ENCODE measurements around the gene TMEM203.
A peak's percentile ranks its signal among the peaks of the same experiment; 100 is the strongest.

TMEM203 gene

GRCh38 chr9:137171149-137171900 is 34.1 kb downstream of the TMEM203 start:
- Histone ChIP-seq H3K4me3 (ENCODE audit: low read depth, low read length) (no peak overlapping the region), H3K27ac (ENCODE audit: low read depth, low read length) (no peak overlapping the region), H3K4me1 (ENCODE audit: control insufficient read depth, insufficient read depth, low read length) (peaks cover 11% of the 10 kb centered on the region), H3K36me3 (ENCODE audit: control insufficient read depth, insufficient read depth, low read length) (no peaks in the 10 kb centered on the region), H3K27me3 (ENCODE audit: control insufficient read depth, insufficient read depth, low read length) (peaks cover 98% of the 10 kb centered on the region), H3K9ac (ENCODE audit: low read length) (no peak overlapping the region), H3K9me3 (ENCODE audit: control insufficient read depth, insufficient read depth, low read depth, low read length) (no peaks in the 10 kb centered on the region)

DNA sequence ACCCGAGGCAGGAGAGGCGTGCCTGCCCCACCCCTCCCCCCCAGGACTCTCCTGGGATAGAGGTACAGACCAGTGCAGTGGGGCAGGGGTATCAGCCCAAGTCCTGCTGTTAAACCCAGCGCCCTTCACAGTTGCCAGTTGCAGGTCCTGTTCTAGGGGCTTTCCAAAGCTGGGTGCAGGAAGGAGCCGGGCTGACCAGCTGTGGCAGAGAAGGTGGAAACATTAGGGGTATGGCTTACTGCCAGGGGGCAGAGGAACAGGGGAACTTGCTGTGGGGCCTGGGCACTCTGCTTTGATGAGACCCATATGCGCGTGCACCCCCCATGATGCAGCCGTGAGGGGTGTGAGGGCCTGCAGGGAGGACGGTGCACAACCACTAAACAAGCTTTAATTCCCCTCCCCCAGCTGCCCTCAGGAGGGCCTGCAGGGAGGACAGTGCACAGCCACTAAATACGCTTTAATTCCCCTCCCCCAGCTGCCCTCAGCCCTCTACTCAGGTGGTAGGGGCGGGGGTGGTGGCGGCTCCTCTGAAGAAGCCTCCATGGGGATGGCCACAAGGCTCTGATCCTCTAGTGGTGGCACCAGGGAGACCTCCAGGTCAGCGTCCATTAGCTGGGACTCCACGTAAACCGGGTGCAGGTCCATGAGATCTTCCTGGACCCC is 34.8 kb downstream of the TMEM203 start:
- no peak overlapping the region for H3K27ac ChIP-seq (ENCODE audit: low read depth, low read length)
- no peak overlapping the region for H3K9ac ChIP-seq (ENCODE audit: low read length)
- H3K27me3 ChIP-seq (ENCODE audit: control insufficient read depth, insufficient read depth, low read length) = peaks cover 98% of the 10 kb centered on the region
- no peaks in the 10 kb centered on the region for H3K36me3 ChIP-seq (ENCODE audit: control insufficient read depth, insufficient read depth, low read length)
- H3K4me1 ChIP-seq (ENCODE audit: control insufficient read depth, insufficient read depth, low read length) = peaks cover 11% of the 10 kb centered on the region
- no peaks in the 10 kb centered on the region for H3K9me3 ChIP-seq (ENCODE audit: control insufficient read depth, insufficient read depth, low read depth, low read length)
- no peak overlapping the region for H3K4me3 ChIP-seq (ENCODE audit: low read depth, low read length)

DNA sequence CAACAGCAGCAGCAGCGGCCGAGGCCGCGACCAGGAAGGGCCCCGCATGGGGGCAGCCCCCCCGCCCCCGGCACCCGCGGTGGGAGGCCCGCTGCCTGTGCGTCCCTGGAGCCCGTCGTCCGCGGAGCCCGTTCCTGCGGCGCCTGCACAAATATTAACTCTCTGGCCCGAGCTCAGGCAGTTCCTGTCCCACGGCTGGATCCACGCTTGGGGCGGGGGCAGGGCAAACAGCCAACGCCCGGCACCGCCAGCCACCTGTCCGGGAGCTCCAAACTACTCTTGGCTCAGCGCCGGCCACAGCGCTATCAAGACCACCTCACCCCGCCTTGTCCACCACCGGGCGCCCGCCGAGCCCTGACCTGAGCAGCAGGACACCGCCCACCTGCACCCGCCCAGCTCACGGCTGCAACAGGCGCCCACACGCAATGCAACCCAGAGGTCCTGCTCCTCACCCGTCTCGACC is 35.5 kb downstream of the TMEM203 start, which contains the start of gene LRRC26:
LRRC26 (minus strand) TSS at position 156 of the 463 bp plus-strand sequence; CDS start at position 48, 108 bp downstream.
- Histone ChIP-seq H3K27me3 (ENCODE audit: control insufficient read depth, insufficient read depth, low read length) (peaks cover 98% of the 10 kb centered on the region), H3K27ac (ENCODE audit: low read depth, low read length) (no peak within 1 kb of the TSS), H3K4me3 (ENCODE audit: low read depth, low read length) (peak within 1 kb of the TSS; percentile 63), H3K36me3 (ENCODE audit: control insufficient read depth, insufficient read depth, low read length) (no peaks in the 10 kb centered on the region), H3K4me1 (ENCODE audit: control insufficient read depth, insufficient read depth, low read length) (peaks cover 8% of the 10 kb centered on the region), H3K9me3 (ENCODE audit: control insufficient read depth, insufficient read depth, low read depth, low read length) (no peaks in the 10 kb centered on the region), H3K9ac (ENCODE audit: low read length) (no peak within 1 kb of the TSS)

DNA sequence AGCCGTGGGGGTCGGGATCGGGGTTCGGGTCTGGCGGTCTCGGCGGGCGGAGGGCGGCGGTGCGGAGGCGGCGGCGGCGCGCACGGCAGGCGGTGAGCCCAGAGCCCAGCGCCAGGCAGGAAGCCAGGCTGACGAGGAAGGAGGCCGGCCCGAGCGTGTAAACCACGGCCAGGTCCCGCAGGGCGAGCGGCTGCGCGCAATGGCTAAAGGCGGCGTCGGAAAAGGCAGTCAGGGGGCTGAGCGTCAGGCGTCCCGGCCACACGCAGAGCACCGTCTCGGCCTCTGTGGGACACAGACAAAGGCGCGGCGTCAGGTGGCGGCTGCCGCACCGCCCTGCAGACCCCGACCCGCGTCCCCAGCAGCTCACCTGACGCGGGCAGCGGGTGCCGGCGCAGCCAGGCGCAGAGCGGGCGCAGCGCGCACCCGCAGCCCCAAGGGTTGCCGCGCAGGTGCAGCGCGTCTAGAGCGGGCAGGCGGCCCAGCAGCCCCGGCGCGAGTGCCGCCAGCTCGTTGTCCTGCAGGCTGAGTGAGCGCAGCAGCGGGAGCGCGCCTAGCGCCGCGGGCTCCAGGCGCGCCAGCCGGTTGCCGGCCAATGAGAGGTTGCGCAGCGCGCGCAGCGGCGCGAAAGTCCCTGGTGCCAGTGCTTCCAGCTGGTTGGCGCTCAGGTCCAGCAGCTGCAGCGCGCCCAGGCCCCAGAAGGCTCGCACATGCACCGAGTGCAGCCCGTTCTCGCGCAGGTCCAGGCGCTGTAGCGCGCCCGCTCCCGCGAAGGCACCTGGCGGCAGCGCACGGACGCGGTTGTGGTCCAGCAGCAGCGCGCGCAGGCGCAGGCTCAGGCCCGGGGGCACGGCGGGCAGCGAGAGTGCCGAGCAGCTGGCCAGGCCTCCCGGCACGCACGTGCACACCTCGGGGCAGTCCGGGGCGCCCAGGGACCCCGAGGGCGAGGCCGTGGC is 36.3 kb downstream of the TMEM203 start:
- Histone ChIP-seq H3K4me1 (ENCODE audit: control insufficient read depth, insufficient read depth, low read length) (peaks cover 8% of the 10 kb centered on the region), H3K9ac (ENCODE audit: low read length) (no peak overlapping the region), H3K36me3 (ENCODE audit: control insufficient read depth, insufficient read depth, low read length) (no peaks in the 10 kb centered on the region), H3K27me3 (ENCODE audit: control insufficient read depth, insufficient read depth, low read length) (peaks cover 100% of the 10 kb centered on the region), H3K4me3 (ENCODE audit: low read depth, low read length) (peak overlapping the region; percentile 63), H3K27ac (ENCODE audit: low read depth, low read length) (no peak overlapping the region), H3K9me3 (ENCODE audit: control insufficient read depth, insufficient read depth, low read depth, low read length) (no peaks in the 10 kb centered on the region)

- H3K4me3 ChIP-seq (ENCODE audit: low read depth, low read length) = peak overlapping the region; percentile 63
- no peaks in the 10 kb centered on the region for H3K36me3 ChIP-seq (ENCODE audit: control insufficient read depth, insufficient read depth, low read length)
- H3K27me3 ChIP-seq (ENCODE audit: control insufficient read depth, insufficient read depth, low read length) = peaks cover 100% of the 10 kb centered on the region
- no peak overlapping the region for H3K27ac ChIP-seq (ENCODE audit: low read depth, low read length)
- no peaks in the 10 kb centered on the region for H3K9me3 ChIP-seq (ENCODE audit: control insufficient read depth, insufficient read depth, low read depth, low read length)
- no peak overlapping the region for H3K9ac ChIP-seq (ENCODE audit: low read length)
- H3K4me1 ChIP-seq (ENCODE audit: control insufficient read depth, insufficient read depth, low read length) = peaks cover 8% of the 10 kb centered on the region
Observed at GRCh38 chr9:137168573-137168903, 36.9 kb downstream of the TMEM203 start.

GRCh38 chr9:137167747-137168572 is 37.5 kb downstream of the TMEM203 start:
- no peak overlapping the region for H3K9ac ChIP-seq (ENCODE audit: low read length)
- H3K27me3 ChIP-seq (ENCODE audit: control insufficient read depth, insufficient read depth, low read length) = peaks cover 100% of the 10 kb centered on the region
- H3K4me1 ChIP-seq (ENCODE audit: control insufficient read depth, insufficient read depth, low read length) = peaks cover 8% of the 10 kb centered on the region
- H3K27ac ChIP-seq (ENCODE audit: low read depth, low read length) = no peak overlapping the region
- H3K9me3 ChIP-seq (ENCODE audit: control insufficient read depth, insufficient read depth, low read depth, low read length) = no peaks in the 10 kb centered on the region
- H3K4me3 ChIP-seq (ENCODE audit: low read depth, low read length) = peak overlapping the region; percentile 63
- no peaks in the 10 kb centered on the region for H3K36me3 ChIP-seq (ENCODE audit: control insufficient read depth, insufficient read depth, low read length)

DNA sequence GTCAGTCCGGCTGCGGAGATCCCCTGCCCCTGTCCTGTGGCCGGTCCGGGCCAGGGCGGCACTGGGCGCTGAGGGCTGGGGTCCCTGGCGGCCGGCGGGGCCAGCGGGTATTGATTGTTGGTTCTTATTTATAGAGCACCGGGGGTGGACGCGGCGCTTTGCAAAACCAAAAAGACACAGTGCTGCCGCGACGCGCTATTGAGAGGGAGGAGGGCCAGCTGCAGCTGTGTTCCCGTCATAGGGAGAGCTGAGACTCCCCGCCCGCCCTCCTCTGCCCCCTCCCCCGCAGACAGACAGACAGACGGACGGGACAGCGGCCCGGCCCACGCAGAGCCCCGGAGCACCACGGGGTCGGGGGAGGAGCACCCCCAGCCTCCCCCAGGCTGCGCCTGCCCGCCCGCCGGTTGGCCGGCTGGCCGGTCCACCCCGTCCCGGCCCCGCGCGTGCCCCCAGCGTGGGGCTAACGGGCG is 38.1 kb downstream of the TMEM203 start:
- Histone ChIP-seq H3K4me1 (ENCODE audit: control insufficient read depth, insufficient read depth, low read length) (peaks cover 8% of the 10 kb centered on the region), H3K4me3 (ENCODE audit: low read depth, low read length) (peak overlapping the region; percentile 63; the same call in 1 of the 2 replicates), H3K27me3 (ENCODE audit: control insufficient read depth, insufficient read depth, low read length) (peaks cover 100% of the 10 kb centered on the region), H3K9me3 (ENCODE audit: control insufficient read depth, insufficient read depth, low read depth, low read length) (no peaks in the 10 kb centered on the region), H3K36me3 (ENCODE audit: control insufficient read depth, insufficient read depth, low read length) (no peaks in the 10 kb centered on the region), H3K9ac (ENCODE audit: low read length) (no peak overlapping the region), H3K27ac (ENCODE audit: low read depth, low read length) (no peak overlapping the region)

DNA sequence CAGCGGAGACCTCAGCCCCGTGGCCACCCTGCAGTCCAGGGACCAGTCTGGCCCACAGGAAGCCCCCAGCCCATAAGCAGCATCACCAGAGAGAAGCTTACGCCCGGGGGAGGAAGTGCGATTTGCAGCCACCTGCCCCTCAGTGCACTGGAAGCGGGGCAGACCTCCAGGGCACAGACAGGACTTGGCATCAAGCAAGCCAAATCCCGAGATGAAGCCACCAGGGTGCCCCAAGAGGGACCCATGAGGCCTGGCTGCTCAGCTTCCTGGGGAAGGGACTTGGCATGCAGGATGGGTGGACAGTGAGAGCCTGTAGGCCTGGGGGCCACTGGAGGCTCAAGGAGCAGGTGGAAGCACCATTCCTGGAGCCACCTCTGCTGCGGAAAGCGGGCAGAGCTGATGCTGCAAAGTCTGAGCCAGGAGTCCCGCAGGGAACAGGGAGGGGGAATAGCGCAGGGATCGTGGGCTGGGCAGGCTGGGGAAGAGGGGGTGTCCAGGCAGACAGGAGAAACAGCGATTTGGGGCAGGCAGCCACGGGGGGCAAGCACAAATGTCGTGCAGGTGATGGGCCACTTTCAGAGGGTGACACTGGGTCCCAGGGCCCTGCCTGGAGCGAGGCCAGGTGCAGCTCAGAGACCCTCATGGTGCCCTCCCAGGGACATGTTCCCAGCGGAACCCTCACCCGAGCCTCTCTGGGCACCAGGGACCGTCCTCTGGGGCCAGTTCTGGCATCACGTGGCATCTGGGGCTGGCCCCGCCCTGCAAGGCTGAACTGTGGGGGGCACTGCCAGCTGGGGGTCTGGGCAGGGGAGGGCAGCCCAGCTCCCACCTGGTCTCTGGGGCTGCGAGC is 38.8 kb downstream of the TMEM203 start:
- Histone ChIP-seq H3K27me3 (ENCODE audit: control insufficient read depth, insufficient read depth, low read length) (peaks cover 100% of the 10 kb centered on the region), H3K27ac (ENCODE audit: low read depth, low read length) (no peak overlapping the region), H3K9me3 (ENCODE audit: control insufficient read depth, insufficient read depth, low read depth, low read length) (no peaks in the 10 kb centered on the region), H3K4me3 (ENCODE audit: low read depth, low read length) (no peak overlapping the region), H3K9ac (ENCODE audit: low read length) (no peak overlapping the region), H3K4me1 (ENCODE audit: control insufficient read depth, insufficient read depth, low read length) (peaks cover 8% of the 10 kb centered on the region), H3K36me3 (ENCODE audit: control insufficient read depth, insufficient read depth, low read length) (no peaks in the 10 kb centered on the region)

DNA sequence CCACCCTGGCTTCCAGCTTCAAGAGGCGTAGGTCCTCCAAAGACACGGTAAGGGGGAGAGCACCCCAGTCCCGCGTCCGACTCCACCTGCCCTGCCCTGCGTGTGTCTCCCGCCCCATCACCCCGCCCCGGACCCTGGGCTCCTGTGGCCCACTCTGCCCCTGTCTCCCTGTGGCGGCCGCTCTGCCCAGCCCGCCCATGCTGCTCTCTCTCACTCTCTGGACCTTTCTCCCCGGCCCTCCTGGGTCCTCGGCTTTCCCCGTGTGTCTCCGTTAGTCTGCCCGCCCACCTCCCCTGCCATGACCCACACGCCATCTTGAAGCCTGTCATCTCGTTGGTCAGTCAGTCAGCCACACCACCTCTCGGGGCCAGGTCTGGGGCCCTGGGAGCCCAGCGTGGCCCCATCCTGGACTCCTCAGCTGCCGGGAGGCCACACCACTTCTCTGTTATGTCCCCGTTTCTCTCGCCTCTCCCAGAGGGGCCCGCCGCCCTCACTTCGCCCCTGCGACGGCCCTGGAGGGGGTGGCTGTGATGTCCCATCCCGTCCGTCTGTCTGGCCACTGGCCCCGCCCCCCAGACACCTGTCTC is 40.1 kb downstream of the TMEM203 start:
- peaks cover 4% of the 10 kb centered on the region for H3K4me1 ChIP-seq (ENCODE audit: control insufficient read depth, insufficient read depth, low read length)
- no peaks in the 10 kb centered on the region for H3K9me3 ChIP-seq (ENCODE audit: control insufficient read depth, insufficient read depth, low read depth, low read length)
- H3K4me3 ChIP-seq (ENCODE audit: low read depth, low read length) = no peak overlapping the region
- peaks cover 100% of the 10 kb centered on the region for H3K27me3 ChIP-seq (ENCODE audit: control insufficient read depth, insufficient read depth, low read length)
- no peak overlapping the region for H3K9ac ChIP-seq (ENCODE audit: low read length)
- no peak overlapping the region for H3K27ac ChIP-seq (ENCODE audit: low read depth, low read length)
- H3K36me3 ChIP-seq (ENCODE audit: control insufficient read depth, insufficient read depth, low read length) = no peaks in the 10 kb centered on the region

All from HUES6 (cell line).